ENCODE measurements around the gene XRCC4. TPM values are rescaled to one million over a fixed set of nuclear protein-coding genes. Genes with fewer than 3 reads are reported as not detected.

The XRCC4 gene
- total RNA-seq, 1 donor from 2014 or later, result 8.7 TPM

- no peak for DNase-seq (ENCODE audit: low spot score)
These were observed 193.0 kb downstream of the XRCC4 start for GRCh38 chr5:83270311-83270710.

GRCh38 chr5:83277154-83277553 lies 199.8 kb downstream of the XRCC4 start:
- DNase-seq (ENCODE audit: low spot score), result no peak

GRCh38 chr5:83277953-83278352 lies 200.6 kb downstream of the XRCC4 start:
- no peak for DNase-seq (ENCODE audit: low spot score)

GRCh38 chr5:83281176-83281575 lies 203.8 kb downstream of the XRCC4 start:
- no peak for DNase-seq (ENCODE audit: low spot score)

- DNase-seq (ENCODE audit: low spot score), result no peak
These were observed 204.3 kb downstream of the XRCC4 start for GRCh38 chr5:83281658-83282057.

GRCh38 chr5:83283761-83284160 lies 206.4 kb downstream of the XRCC4 start:
- no peak for DNase-seq (ENCODE audit: low spot score)

- no peak for DNase-seq (ENCODE audit: low spot score)
These were observed 208.5 kb downstream of the XRCC4 start for GRCh38 chr5:83285661-83286398.

- DNase-seq (ENCODE audit: low spot score), result no peak
These were observed 216.9 kb downstream of the XRCC4 start for GRCh38 chr5:83294246-83294645.

GRCh38 chr5:83299353-83299752 lies 222.0 kb downstream of the XRCC4 start:
- no peak for DNase-seq (ENCODE audit: low spot score)

- DNase-seq (ENCODE audit: low spot score), result peak; percentile 43
These were observed 229.4 kb downstream of the XRCC4 start for GRCh38 chr5:83306572-83307241.

GRCh38 chr5:83312663-83313062 lies 235.3 kb downstream of the XRCC4 start:
- peak; percentile 36 for DNase-seq (ENCODE audit: low spot score)

GRCh38 chr5:83313436-83313835 lies 236.1 kb downstream of the XRCC4 start:
- DNase-seq (ENCODE audit: low spot score), result peak; percentile 28

GRCh38 chr5:83321483-83322055 lies 244.2 kb downstream of the XRCC4 start:
- DNase-seq (ENCODE audit: low spot score), result no peak

GRCh38 chr5:83322273-83322924 lies 245.1 kb downstream of the XRCC4 start:
- no peak for DNase-seq (ENCODE audit: low spot score)

GRCh38 chr5:83323557-83324180 lies 246.3 kb downstream of the XRCC4 start:
- DNase-seq (ENCODE audit: low spot score), result no peak

GRCh38 chr5:83331842-83332241 lies 254.5 kb downstream of the XRCC4 start:
- no peak for DNase-seq (ENCODE audit: low spot score)

- no peak for DNase-seq (ENCODE audit: low spot score)
These were observed 260.2 kb downstream of the XRCC4 start for GRCh38 chr5:83337453-83338035.

- DNase-seq (ENCODE audit: low spot score), result peak; percentile 2
These were observed 263.2 kb downstream of the XRCC4 start for GRCh38 chr5:83340511-83340918.

GRCh38 chr5:83341815-83342334 lies 264.5 kb downstream of the XRCC4 start:
- no peak for DNase-seq (ENCODE audit: low spot score)

- DNase-seq (ENCODE audit: low spot score), result no peak
These were observed 265.1 kb downstream of the XRCC4 start for GRCh38 chr5:83342465-83342864.

- DNase-seq (ENCODE audit: low spot score), result peak; percentile 1
These were observed 266.0 kb downstream of the XRCC4 start for GRCh38 chr5:83343299-83343698.

Measured in umbilical cord (tissue), 2 donors.